Caco-2 (cell line): ENCODE data around the gene TRIP13. TPM values are rescaled to one million over a fixed set of nuclear protein-coding genes. Genes with fewer than 3 reads are reported as not detected.

Source experiments
- BruUV-seq: library from RNA; stranded (reverse); fragments of 400-500 nt; replicated peaks from 2 replicates; lab custom pipeline; 2021; lab: Mats Ljungman, UMichigan
- CTCF ChIA-PET: fragments of 300-600 bp; sonication (Branson Sonifier 250); formaldehyde crosslinking; loops from one replicate; lab custom pipeline; 2022; ENCODE audit warnings: antibody characterized with exemption; lab: Charles Lee
- POLR2A ChIA-PET: fragments of 300-600 bp; sonication (Branson Sonifier 250); formaldehyde crosslinking; loops from one replicate; lab custom pipeline; 2022; ENCODE audit warnings: antibody characterized with exemption; lab: Charles Lee
- DNase-seq, 2 experiments: peaks; one replicate each; pipeline versions ENCODE4 v3.0.0 to v3.0.0-alpha.2; 2020 to 2022
- H3K27me3 ChIP-seq: replicated peaks from 2 replicates; pipeline ENCODE4 v1.6.0; 2011; ENCODE audit warnings: low read length; ENCODE audit not compliant: control insufficient read depth, insufficient read depth
- H3K36me3 ChIP-seq: 2 replicates; pipeline ENCODE4 v1.5.1; 2011; ENCODE audit warnings: low read length; ENCODE audit not compliant: control insufficient read depth, insufficient read depth
- H3K4me1 ChIP-seq: fragments of 250-450 bp; sonication (Bioruptor Pico); 2 replicates; pipeline ENCODE4 v1.5.1; 2020; ENCODE audit warnings: mild to moderate bottlenecking
- H3K4me3 ChIP-seq: 2 replicates; pipeline ENCODE4 v1.5.1; 2011; ENCODE audit warnings: low read depth, mild to moderate bottlenecking, control low read depth, low read length
- H3K9me3 ChIP-seq: fragments of 250-450 bp; sonication (Bioruptor Pico); 2 replicates; pipeline ENCODE4 v1.5.1; 2020; ENCODE audit warnings: mild to moderate bottlenecking, moderate library complexity
- H3K27ac Mint-ChIP-seq: one replicate; pipeline ENCODE4 v1.8.0; 2022; ENCODE audit warnings: mixed read lengths; ENCODE audit not compliant: unreplicated experiment
- H3K27me3 Mint-ChIP-seq: one replicate; pipeline ENCODE4 v1.8.0; 2022; ENCODE audit warnings: mixed read lengths; ENCODE audit not compliant: insufficient read depth, unreplicated experiment
- H3K36me3 Mint-ChIP-seq: one replicate; pipeline ENCODE4 v1.8.0; 2022; ENCODE audit warnings: mild to moderate bottlenecking, mixed read lengths; ENCODE audit not compliant: insufficient read depth, unreplicated experiment
- H3K4me1 Mint-ChIP-seq: one replicate; pipeline ENCODE4 v1.8.0; 2022; ENCODE audit warnings: low read depth, mixed read lengths; ENCODE audit not compliant: unreplicated experiment
- H3K4me3 Mint-ChIP-seq: one replicate; pipeline ENCODE4 v1.8.0; 2022; ENCODE audit warnings: mild to moderate bottlenecking, moderate library complexity, mixed read lengths; ENCODE audit not compliant: unreplicated experiment
- H3K9me3 Mint-ChIP-seq: one replicate; pipeline ENCODE4 v1.8.0; 2022; ENCODE audit warnings: mixed read lengths; ENCODE audit not compliant: unreplicated experiment
- intact Hi-C: fragments of 100-400 bp; cut with micrococcal nuclease; formaldehyde crosslinking; loops from one replicate; pipeline ENCODE4 v1.10.0; 2022; ENCODE audit not compliant: unreplicated experiment
- total RNA-seq: library from RNA; stranded (reverse); gene quantifications from 2 replicates; pipeline ENCODE4 v1.2.3, GENCODE V29; 2022
- TF ChIP-seq, protein P1 (sequence below), 2 experiments: fragments of 200-600 bp in 1 of 2; IDR thresholded peaks; 1 replicate in 1 of 2; 2 replicates in 1 of 2; pipeline versions ENCODE4 v1.5.1 to v1.8.0; 2011 to 2022; ENCODE audit warnings: antibody characterized with exemption in 1 of 2, control low read depth in 1 of 2, inconsistent platforms in 1 of 2, low read depth in 1 of 2, low read length in 1 of 2, mild to moderate bottlenecking in 1 of 2, moderate library complexity in 1 of 2; ENCODE audit not compliant: insufficient read depth in 1 of 2, severe bottlenecking in 1 of 2, unreplicated experiment in 1 of 2

The TRIP13 gene
- total RNA-seq, 1 experiment from 2014 or later: 42.5 TPM

DNA sequence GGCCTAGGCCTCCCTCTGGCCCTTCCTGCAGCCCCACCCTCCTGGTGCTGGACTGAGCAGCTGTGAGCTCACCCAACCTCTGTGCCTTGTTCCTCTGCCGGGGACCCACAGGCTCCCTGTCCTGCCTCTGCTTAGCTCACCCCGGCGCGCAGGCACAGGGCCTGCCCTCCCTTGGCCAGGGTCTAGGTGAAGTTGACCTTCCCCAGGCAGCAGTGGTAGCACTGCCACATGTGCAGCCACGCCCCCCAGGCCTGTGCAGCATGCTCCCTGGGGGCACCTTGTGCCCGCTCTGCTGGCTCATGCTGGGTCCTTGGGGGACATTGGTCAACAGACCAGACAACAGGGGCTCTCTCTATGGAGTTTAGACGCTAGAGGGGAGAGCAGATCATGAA, 18.1 kb downstream of the TRIP13 start:
- Mint-ChIP-seq H3K27ac (no peak overlapping the region), H3K9me3 (no peaks in the 10 kb centered on the region), H3K27me3 (no peaks in the 10 kb centered on the region), H3K36me3 (peaks cover 87% of the 10 kb centered on the region), H3K4me3 (no peak overlapping the region), H3K4me1 (no peaks in the 10 kb centered on the region)
- Histone ChIP-seq H3K4me3 (no peak overlapping the region), H3K4me1 (no peaks in the 10 kb centered on the region), H3K9me3 (no peaks in the 10 kb centered on the region), H3K27me3 (no peaks in the 10 kb centered on the region), H3K36me3 (peaks cover 9% of the 10 kb centered on the region)
- intact Hi-C loops: no loop called here
- ChIA-PET POLR2A (no interaction called here), CTCF (interaction anchor here (0.6 kb wide), 1 partner anchor 210 kb away, joined by 3 read pairs; no protein-coding TSS in a partner anchor)
- DNase-seq: no peak
- TF ChIP-seq, protein P1, sequence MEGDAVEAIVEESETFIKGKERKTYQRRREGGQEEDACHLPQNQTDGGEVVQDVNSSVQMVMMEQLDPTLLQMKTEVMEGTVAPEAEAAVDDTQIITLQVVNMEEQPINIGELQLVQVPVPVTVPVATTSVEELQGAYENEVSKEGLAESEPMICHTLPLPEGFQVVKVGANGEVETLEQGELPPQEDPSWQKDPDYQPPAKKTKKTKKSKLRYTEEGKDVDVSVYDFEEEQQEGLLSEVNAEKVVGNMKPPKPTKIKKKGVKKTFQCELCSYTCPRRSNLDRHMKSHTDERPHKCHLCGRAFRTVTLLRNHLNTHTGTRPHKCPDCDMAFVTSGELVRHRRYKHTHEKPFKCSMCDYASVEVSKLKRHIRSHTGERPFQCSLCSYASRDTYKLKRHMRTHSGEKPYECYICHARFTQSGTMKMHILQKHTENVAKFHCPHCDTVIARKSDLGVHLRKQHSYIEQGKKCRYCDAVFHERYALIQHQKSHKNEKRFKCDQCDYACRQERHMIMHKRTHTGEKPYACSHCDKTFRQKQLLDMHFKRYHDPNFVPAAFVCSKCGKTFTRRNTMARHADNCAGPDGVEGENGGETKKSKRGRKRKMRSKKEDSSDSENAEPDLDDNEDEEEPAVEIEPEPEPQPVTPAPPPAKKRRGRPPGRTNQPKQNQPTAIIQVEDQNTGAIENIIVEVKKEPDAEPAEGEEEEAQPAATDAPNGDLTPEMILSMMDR (IDR thresholded peaks at IDR 0.05; ENCODE audit: insufficient read depth in 1 of 2, low read depth in 1 of 2, low read length in 1 of 2, severe bottlenecking in 1 of 2, unreplicated experiment in 1 of 2): no peak
- no TSS peak for BruUV-seq

DNA sequence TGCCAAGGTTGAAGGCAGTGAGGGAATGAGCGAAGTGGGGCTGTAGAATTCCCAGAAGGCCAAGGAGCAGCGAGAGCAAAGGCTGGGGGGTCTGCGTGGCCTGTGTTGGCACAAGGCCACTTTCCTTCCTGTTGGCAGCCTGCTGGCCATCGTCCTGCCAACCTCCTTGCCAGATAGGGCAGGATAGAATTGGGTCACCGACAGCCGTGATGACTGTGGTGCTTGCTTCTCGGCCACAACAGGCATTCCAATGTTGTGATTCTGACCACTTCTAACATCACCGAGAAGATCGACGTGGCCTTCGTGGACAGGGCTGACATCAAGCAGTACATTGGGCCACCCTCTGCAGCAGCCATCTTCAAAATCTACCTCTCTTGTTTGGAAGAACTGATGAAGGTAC, 18.9 kb downstream of the TRIP13 start:
- Mint-ChIP-seq H3K27me3 (no peaks in the 10 kb centered on the region), H3K36me3 (peaks cover 81% of the 10 kb centered on the region), H3K27ac (no peak overlapping the region), H3K4me3 (no peak overlapping the region), H3K4me1 (no peaks in the 10 kb centered on the region), H3K9me3 (no peaks in the 10 kb centered on the region)
- ChIA-PET CTCF (interaction anchor here (0.6 kb wide), 1 partner anchor 211 kb away, joined by 3 read pairs; no protein-coding TSS in a partner anchor), POLR2A (no interaction called here)
- H3K36me3 ChIP-seq: peaks cover 9% of the 10 kb centered on the region
- H3K4me3 ChIP-seq: no peak overlapping the region
- TF ChIP-seq, protein P1 (IDR thresholded peaks at IDR 0.05; ENCODE audit: insufficient read depth in 1 of 2, low read depth in 1 of 2, low read length in 1 of 2, severe bottlenecking in 1 of 2, unreplicated experiment in 1 of 2): no peak
- BruUV-seq: no TSS peak
- no peaks in the 10 kb centered on the region for H3K4me1 ChIP-seq
- no peaks in the 10 kb centered on the region for H3K9me3 ChIP-seq
- DNase-seq: no peak
- H3K27me3 ChIP-seq: no peaks in the 10 kb centered on the region
- intact Hi-C loops: no loop called here

DNA sequence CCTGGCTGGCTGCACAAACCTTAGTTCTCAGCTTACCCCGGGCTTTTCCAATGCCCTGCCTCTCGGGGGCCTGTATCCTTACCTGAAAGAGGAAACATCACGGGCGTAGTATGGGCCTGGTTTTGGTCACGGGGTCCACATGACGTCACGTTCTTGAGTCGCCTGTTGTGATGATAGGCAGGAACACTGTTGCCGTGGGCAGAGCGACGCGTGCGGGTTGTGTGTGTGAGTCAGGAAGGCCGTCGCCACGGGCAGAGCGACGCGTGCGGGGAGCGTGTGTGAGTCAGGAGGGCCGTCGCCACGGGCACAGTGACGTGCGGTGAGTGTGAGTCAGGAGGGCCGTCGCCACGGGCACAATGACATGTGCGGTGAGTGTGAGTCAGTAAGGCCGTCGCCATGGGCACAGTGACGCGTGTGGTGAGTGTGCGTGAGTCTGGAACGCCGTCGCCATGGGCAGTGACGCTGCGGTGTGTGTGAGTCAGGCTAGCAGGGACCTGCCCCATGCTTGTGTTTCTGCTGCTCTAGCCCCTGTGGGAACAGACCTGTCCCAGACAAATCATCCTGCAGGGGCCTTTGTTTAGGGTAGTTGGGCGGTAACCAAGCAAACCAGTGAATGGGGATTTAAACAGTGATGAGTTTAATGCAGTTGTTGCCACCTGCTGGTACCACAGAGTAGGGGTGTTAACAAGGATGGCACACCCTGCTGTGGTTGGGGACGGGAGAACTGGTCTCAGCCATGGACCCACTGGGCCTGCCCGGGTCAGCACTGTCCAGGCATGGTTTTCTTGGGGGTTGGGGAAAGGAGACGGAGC, 19.8 kb downstream of the TRIP13 start:
- Histone ChIP-seq H3K9me3 (no peaks in the 10 kb centered on the region), H3K36me3 (peaks cover 6% of the 10 kb centered on the region), H3K4me1 (no peaks in the 10 kb centered on the region), H3K4me3 (no peak overlapping the region), H3K27me3 (no peaks in the 10 kb centered on the region)
- H3K9me3 Mint-ChIP-seq: no peaks in the 10 kb centered on the region
- intact Hi-C loops: no loop called here
- DNase-seq: no peak
- no peaks in the 10 kb centered on the region for H3K27me3 Mint-ChIP-seq
- ChIA-PET POLR2A (no interaction called here), CTCF (interaction anchor here (0.6 kb wide), 1 partner anchor 481 kb away, joined by 3 read pairs; no protein-coding TSS in a partner anchor)
- no peaks in the 10 kb centered on the region for H3K4me1 Mint-ChIP-seq
- H3K27ac Mint-ChIP-seq: peak overlapping the region; percentile 47
- no peak overlapping the region for H3K4me3 Mint-ChIP-seq
- peaks cover 81% of the 10 kb centered on the region for H3K36me3 Mint-ChIP-seq
- BruUV-seq: no TSS peak
- TF ChIP-seq, protein P1 (IDR thresholded peaks at IDR 0.05; ENCODE audit: insufficient read depth in 1 of 2, low read depth in 1 of 2, low read length in 1 of 2, severe bottlenecking in 1 of 2, unreplicated experiment in 1 of 2): no peak
